Calu3 (cell line): ENCODE results near the gene PDK2. TPM values are rescaled to one million over a fixed set of nuclear protein-coding genes. Genes with fewer than 3 reads are reported as not detected.

ENCODE experiments used
- BruUV-seq: library from RNA; stranded (reverse); fragments of 400-500 nt; replicated peaks from 2 replicates; lab custom pipeline; 2021; lab: Mats Ljungman, UMichigan
- CTCF ChIA-PET: fragments of 300-600 bp; sonication (Branson Sonifier 250); formaldehyde crosslinking; loops from one replicate; lab custom pipeline; 2022; ENCODE audit warnings: antibody characterized with exemption; lab: Charles Lee
- DNase-seq: peaks from one replicate; pipeline ENCODE4 v3.0.0; 2022
- H3K27ac Mint-ChIP-seq: one replicate; pipeline ENCODE4 v1.8.0; 2022; ENCODE audit warnings: mixed read lengths; ENCODE audit not compliant: unreplicated experiment
- H3K27me3 Mint-ChIP-seq: one replicate; pipeline ENCODE4 v1.8.0; 2022; ENCODE audit warnings: mixed read lengths; ENCODE audit not compliant: unreplicated experiment
- H3K36me3 Mint-ChIP-seq: one replicate; pipeline ENCODE4 v1.8.0; 2022; ENCODE audit warnings: mild to moderate bottlenecking, moderate library complexity, mixed read lengths; ENCODE audit not compliant: insufficient read depth, unreplicated experiment
- H3K4me1 Mint-ChIP-seq: one replicate; pipeline ENCODE4 v1.8.0; 2022; ENCODE audit warnings: mild to moderate bottlenecking, low read depth, mixed read lengths; ENCODE audit not compliant: unreplicated experiment
- H3K4me3 Mint-ChIP-seq: one replicate; pipeline ENCODE4 v1.8.0; 2022; ENCODE audit warnings: mild to moderate bottlenecking, low read depth, moderate library complexity, mixed read lengths; ENCODE audit not compliant: unreplicated experiment
- H3K9me3 Mint-ChIP-seq: one replicate; pipeline ENCODE4 v1.8.0; 2022; ENCODE audit warnings: low read depth, mixed read lengths; ENCODE audit not compliant: unreplicated experiment
- CTCF ChIP-seq: fragments of 200-600 bp; IDR thresholded peaks from one replicate; pipeline ENCODE4 v1.8.0; 2022; ENCODE audit warnings: antibody characterized with exemption; ENCODE audit not compliant: unreplicated experiment
- intact Hi-C: fragments of 100-400 bp; cut with micrococcal nuclease; formaldehyde crosslinking; loops from one replicate; pipeline ENCODE4 v1.10.0; 2022; ENCODE audit not compliant: unreplicated experiment
- total RNA-seq: library from RNA; stranded (reverse); gene quantifications from 2 replicates; pipeline ENCODE4 v1.2.3, GENCODE V29; 2022

Gene PDK2
- total RNA-seq, 1 experiment from 2014 or later = 29.5 TPM

- no peak for TF ChIP-seq CTCF
- Mint-ChIP-seq H3K27ac (peak within 1 kb of the TSS; percentile 39), H3K36me3 (peaks cover 17% of the 10 kb centered on the region), H3K27me3 (peaks cover 61% of the 10 kb centered on the region), H3K4me1 (peaks cover 23% of the 10 kb centered on the region), H3K9me3 (no peaks in the 10 kb centered on the region), H3K4me3 (peak within 1 kb of the TSS; percentile 57)
- intact Hi-C loops = no loop called here
- peak; percentile 35 for DNase-seq
- no TSS peak for BruUV-seq
- CTCF ChIA-PET = interaction anchor here (1.1 to 1.2 kb wide), 2 partner anchors 13 to 39 kb away, joined by 3 to 4 read pairs; no protein-coding TSS in a partner anchor
Observed at GRCh38 chr17:50129728-50130558, 34.8 kb downstream of the PDK2 start, which contains the start of gene SAMD14. SAMD14 (minus strand) TSS chr17:50130160; CDS start chr17:50124959, 5,201 bp downstream.

GRCh38 chr17:50130559-50131305, 35.6 kb downstream of the PDK2 start:
- peaks cover 53% of the 10 kb centered on the region for H3K27me3 Mint-ChIP-seq
- H3K36me3 Mint-ChIP-seq = peaks cover 23% of the 10 kb centered on the region
- H3K4me1 Mint-ChIP-seq = peaks cover 29% of the 10 kb centered on the region
- CTCF ChIA-PET = interaction anchor here (1.1 to 1.2 kb wide), 2 partner anchors 13 to 39 kb away, joined by 3 to 4 read pairs; no protein-coding TSS in a partner anchor
- intact Hi-C loops = no loop called here
- H3K27ac Mint-ChIP-seq = peak overlapping the region; percentile 39
- no peak for TF ChIP-seq CTCF
- BruUV-seq = no TSS peak
- no peak for DNase-seq
- peak overlapping the region; percentile 57 for H3K4me3 Mint-ChIP-seq
- no peaks in the 10 kb centered on the region for H3K9me3 Mint-ChIP-seq

GRCh38 chr17:50132104-50132794, 37.1 kb downstream of the PDK2 start:
- H3K27me3 Mint-ChIP-seq = peaks cover 47% of the 10 kb centered on the region
- peaks cover 33% of the 10 kb centered on the region for H3K36me3 Mint-ChIP-seq
- intact Hi-C loops = no loop called here
- BruUV-seq = no TSS peak
- H3K9me3 Mint-ChIP-seq = no peaks in the 10 kb centered on the region
- peaks cover 31% of the 10 kb centered on the region for H3K4me1 Mint-ChIP-seq
- CTCF ChIA-PET = interaction anchor here (0.7 to 1.2 kb wide), 3 partner anchors 11 to 15 kb away, joined by 3 to 11 read pairs (median 4); no protein-coding TSS in a partner anchor
- H3K27ac Mint-ChIP-seq = no peak overlapping the region
- H3K4me3 Mint-ChIP-seq = no peak overlapping the region
- TF ChIP-seq CTCF = no peak
- DNase-seq = no peak
